Immature natural killer cell (primary cell): ENCODE results near the gene FBXL2. TPM values are rescaled to one million over a fixed set of nuclear protein-coding genes. Genes with fewer than 3 reads are reported as not detected.
A peak's percentile ranks its signal among the peaks of the same experiment; 100 is the strongest.
"Not testable (repeated sequence)": the region's sequence is repeated elsewhere in the genome, so short reads cannot be mapped to it uniquely, and the experiment has no call there.

Experiments
- DNase-seq, 3 donors: peaks; one replicate each; pipeline ENCODE4 v3.0.0; 2022; ENCODE audit warnings: mixed read lengths in 1 of 3
- H3K27ac Mint-ChIP-seq, 6 donors: one replicate each; pipeline ENCODE4 v1.8.0; 2020; ENCODE audit warnings: mixed read lengths in 6 of 6, mild to moderate bottlenecking in 5 of 6, inconsistent platforms in 4 of 6, moderate library complexity in 3 of 6
- H3K27me3 Mint-ChIP-seq, 3 donors: one replicate each; pipeline ENCODE4 v1.8.0; 2020 to 2021; ENCODE audit warnings: low read depth in 3 of 3, mild to moderate bottlenecking in 3 of 3, mixed read lengths in 3 of 3, moderate library complexity in 3 of 3, inconsistent platforms in 1 of 3
- H3K36me3 Mint-ChIP-seq, 3 donors: one replicate each; pipeline ENCODE4 v1.8.0; 2020; ENCODE audit warnings: mixed read lengths in 3 of 3, inconsistent platforms in 2 of 3, mild to moderate bottlenecking in 2 of 3
- H3K4me1 Mint-ChIP-seq, 2 donors: one replicate each; pipeline ENCODE4 v1.8.0; 2020; ENCODE audit warnings: inconsistent platforms in 2 of 2, mild to moderate bottlenecking in 2 of 2, mixed read lengths in 2 of 2, moderate library complexity in 1 of 2
- H3K4me3 Mint-ChIP-seq, 5 donors: one replicate each; pipeline ENCODE4 v1.8.0; 2020; ENCODE audit warnings: mild to moderate bottlenecking in 5 of 5, mixed read lengths in 5 of 5, inconsistent platforms in 3 of 5, moderate library complexity in 3 of 5
- H3K9me3 Mint-ChIP-seq, 6 donors: one replicate each; pipeline ENCODE4 v1.8.0; 2020; ENCODE audit warnings: mild to moderate bottlenecking in 6 of 6, mixed read lengths in 6 of 6, inconsistent platforms in 4 of 6, moderate library complexity in 3 of 6
- polyA plus RNA-seq, 3 donors: library from polyadenylated mRNA; unstranded; fragments of 300-500 nt; fragmentation: Illumina TruSeq; gene quantifications; one replicate each; pipeline ENCODE4 v1.2.3, GENCODE V29; 2021

FBXL2 gene
- polyA plus RNA-seq, 3 donors from 2014 or later = 0.07 to 0.11 TPM; not detected in 1

- Mint-ChIP-seq H3K4me3 (no peak overlapping the region), H3K36me3 (no peaks in the 10 kb centered on the region), H3K27ac (no peak overlapping the region), H3K27me3 (peaks cover 0 to 7% (median 2%) of the 10 kb centered on the region in 3 donors), H3K9me3 (peaks cover 0 to 15% (median 9%) of the 10 kb centered on the region in 6 donors), H3K4me1 (no peaks in the 10 kb centered on the region)
- DNase-seq = no peak
Measured at GRCh38 chr3:33331414-33331813, 54.2 kb downstream of the FBXL2 start.

- H3K4me1 Mint-ChIP-seq = no peaks in the 10 kb centered on the region
- H3K4me3 Mint-ChIP-seq = no peak overlapping the region
- peaks cover 0 to 15% (median 8%) of the 10 kb centered on the region in 6 donors for H3K9me3 Mint-ChIP-seq
- H3K27ac Mint-ChIP-seq = no peak overlapping the region
- no peaks in the 10 kb centered on the region for H3K36me3 Mint-ChIP-seq
- DNase-seq = no peak
- H3K27me3 Mint-ChIP-seq = peaks cover 0 to 4% (median 3%) of the 10 kb centered on the region in 3 donors
Measured at GRCh38 chr3:33334364-33334763, 57.1 kb downstream of the FBXL2 start.

- H3K27ac Mint-ChIP-seq, H3K9me3 Mint-ChIP-seq, DNase-seq: not testable (repeated sequence)
Measured at GRCh38 chr3:33338936-33339465, 61.8 kb downstream of the FBXL2 start.

GRCh38 chr3:33339758-33340157, 62.5 kb downstream of the FBXL2 start:
- no peaks in the 10 kb centered on the region for H3K4me1 Mint-ChIP-seq
- H3K9me3 Mint-ChIP-seq = peaks cover 0 to under 1% (median 0%) of the 10 kb centered on the region in 6 donors
- H3K36me3 Mint-ChIP-seq = no peaks in the 10 kb centered on the region
- no peak for DNase-seq
- peaks cover 0 to 4% (median 2%) of the 10 kb centered on the region in 3 donors for H3K27me3 Mint-ChIP-seq
- H3K27ac Mint-ChIP-seq = no peak overlapping the region
- no peak overlapping the region for H3K4me3 Mint-ChIP-seq

More at GRCh38 chr3:33338936-33339465, 61.8 kb downstream of the FBXL2 start:
- H3K27me3 Mint-ChIP-seq, H3K4me3 Mint-ChIP-seq, H3K4me1 Mint-ChIP-seq, H3K36me3 Mint-ChIP-seq: not testable (repeated sequence)

- no peak overlapping the region for H3K4me3 Mint-ChIP-seq
- no peak overlapping the region for H3K27ac Mint-ChIP-seq
- peaks cover 0 to 4% (median 3%) of the 10 kb centered on the region in 3 donors for H3K27me3 Mint-ChIP-seq
- H3K36me3 Mint-ChIP-seq = no peaks in the 10 kb centered on the region
- no peak for DNase-seq
- H3K4me1 Mint-ChIP-seq = no peaks in the 10 kb centered on the region
- no peaks in the 10 kb centered on the region for H3K9me3 Mint-ChIP-seq
Measured at GRCh38 chr3:33355611-33356010, 78.4 kb downstream of the FBXL2 start.

- Mint-ChIP-seq H3K4me1 (no peaks in the 10 kb centered on the region), H3K27me3 (peaks cover 0 to 4% (median 3%) of the 10 kb centered on the region in 3 donors), H3K9me3 (no peaks in the 10 kb centered on the region), H3K27ac (no peak overlapping the region), H3K36me3 (no peaks in the 10 kb centered on the region), H3K4me3 (no peak overlapping the region)
- no peak for DNase-seq
Measured at GRCh38 chr3:33358172-33358781, 81.0 kb downstream of the FBXL2 start.

GRCh38 chr3:33360136-33360825, 83.0 kb downstream of the FBXL2 start:
- Mint-ChIP-seq H3K4me1 (no peaks in the 10 kb centered on the region), H3K27me3 (no peaks in the 10 kb centered on the region), H3K9me3 (no peaks in the 10 kb centered on the region), H3K36me3 (no peaks in the 10 kb centered on the region), H3K27ac (no peak overlapping the region), H3K4me3 (no peak overlapping the region)
- DNase-seq = no peak

GRCh38 chr3:33363113-33363800, 86.0 kb downstream of the FBXL2 start:
- no peaks in the 10 kb centered on the region for H3K36me3 Mint-ChIP-seq
- H3K4me1 Mint-ChIP-seq = no peaks in the 10 kb centered on the region
- no peak overlapping the region for H3K27ac Mint-ChIP-seq
- no peaks in the 10 kb centered on the region for H3K9me3 Mint-ChIP-seq
- H3K27me3 Mint-ChIP-seq = peaks cover 0 to 2% (median 0%) of the 10 kb centered on the region in 3 donors
- H3K4me3 Mint-ChIP-seq = no peak overlapping the region
- no peak for DNase-seq

- Mint-ChIP-seq H3K27me3 (peaks cover 0 to 4% (median 2%) of the 10 kb centered on the region in 3 donors), H3K4me3 (no peak overlapping the region), H3K9me3 (no peaks in the 10 kb centered on the region), H3K4me1 (no peaks in the 10 kb centered on the region), H3K27ac (no peak overlapping the region), H3K36me3 (no peaks in the 10 kb centered on the region)
- no peak for DNase-seq
Measured at GRCh38 chr3:33364060-33364459, 86.8 kb downstream of the FBXL2 start.

- DNase-seq = no peak
- no peaks in the 10 kb centered on the region for H3K36me3 Mint-ChIP-seq
- H3K27me3 Mint-ChIP-seq = peaks cover 0 to 7% (median 2%) of the 10 kb centered on the region in 3 donors
- no peak overlapping the region for H3K27ac Mint-ChIP-seq
- no peak overlapping the region for H3K4me3 Mint-ChIP-seq
- H3K4me1 Mint-ChIP-seq = no peaks in the 10 kb centered on the region
- no peaks in the 10 kb centered on the region for H3K9me3 Mint-ChIP-seq
Measured at GRCh38 chr3:33364531-33365128, 87.4 kb downstream of the FBXL2 start.

- Mint-ChIP-seq H3K27me3 (peaks cover 0 to 12% (median 2%) of the 10 kb centered on the region in 3 donors), H3K36me3 (no peaks in the 10 kb centered on the region), H3K4me3 (no peak overlapping the region), H3K4me1 (peaks cover 0 to 7% of the 10 kb centered on the region in 2 donors), H3K27ac (no peak overlapping the region), H3K9me3 (no peaks in the 10 kb centered on the region)
- peak; percentile 13 to 26 (median 20) for DNase-seq
Measured at GRCh38 chr3:33372218-33373081, 95.2 kb downstream of the FBXL2 start.

GRCh38 chr3:33373082-33373437, 95.8 kb downstream of the FBXL2 start:
- DNase-seq = no peak
- Mint-ChIP-seq H3K9me3 (no peaks in the 10 kb centered on the region), H3K27me3 (peaks cover 0 to 12% (median 0%) of the 10 kb centered on the region in 3 donors), H3K4me3 (no peak overlapping the region), H3K4me1 (peaks cover 0 to 7% of the 10 kb centered on the region in 2 donors), H3K27ac (no peak overlapping the region), H3K36me3 (no peaks in the 10 kb centered on the region)

GRCh38 chr3:33377489-33377888, 100.2 kb downstream of the FBXL2 start:
- Mint-ChIP-seq H3K36me3 (no peaks in the 10 kb centered on the region), H3K4me3 (no peak overlapping the region), H3K27ac (no peak overlapping the region), H3K4me1 (peaks cover 0 to 7% of the 10 kb centered on the region in 2 donors), H3K9me3 (no peaks in the 10 kb centered on the region), H3K27me3 (peaks cover 0 to 1% (median 0%) of the 10 kb centered on the region in 3 donors)
- no peak for DNase-seq
